IMR-90 (cell line): ENCODE data around the gene VMAC. TPM values are rescaled to one million over a fixed set of nuclear protein-coding genes. Genes with fewer than 3 reads are reported as not detected.

ENCODE experiments used
- ATAC-seq: fragments of 200-7000 bp; cut with Tn5 transposase; 2 replicates; pipeline ENCODE4 v1.9.1; 2020; ENCODE audit warnings: low read depth, mild to moderate bottlenecking, moderate library complexity
- BruUV-seq: library from RNA; stranded (reverse); fragments of 400-500 nt; replicated peaks from 2 replicates; lab custom pipeline; 2021; lab: Mats Ljungman, UMichigan
- CTCF ChIA-PET: fragments of 300-600 bp; formaldehyde crosslinking; extraction: SDS; loops from one replicate; lab custom pipeline; 2021; ENCODE audit warnings: antibody characterized with exemption; lab: Yijun Ruan, JAX
- POLR2A ChIA-PET: fragments of 300-600 bp; sonication (Branson Sonifier 250); formaldehyde crosslinking; loops from one replicate; lab custom pipeline; 2022; ENCODE audit warnings: antibody characterized with exemption; ENCODE audit not compliant: unreplicated experiment; lab: Charles Lee
- DNase-seq: peaks from one replicate; pipeline ENCODE4 v3.0.0; 2013
- H2AFZ ChIP-seq: replicated peaks from 2 replicates; pipeline ENCODE3; 2013; ENCODE audit warnings: low read length, mild to moderate bottlenecking; ENCODE audit not compliant: poor library complexity
- H2AK5ac ChIP-seq: 2 replicates; pipeline ENCODE4 v1.6.1; 2013; ENCODE audit warnings: low read depth, low read length, inconsistent platforms
- H2AK9ac ChIP-seq: replicated peaks from 2 replicates; pipeline ENCODE3; 2013; ENCODE audit warnings: mild to moderate bottlenecking, low read depth, low read length, moderate library complexity; ENCODE audit not compliant: poor library complexity
- H2BK120ac ChIP-seq: 2 replicates; pipeline ENCODE4 v1.6.1; 2013; ENCODE audit warnings: low read depth, low read length, inconsistent platforms
- H2BK15ac ChIP-seq: 3 replicates; pipeline ENCODE4 v1.6.1; 2013; ENCODE audit warnings: low read depth, low read length, inconsistent platforms
- H2BK20ac ChIP-seq: 2 replicates; pipeline ENCODE4 v1.6.1; 2013; ENCODE audit warnings: low read depth, mild to moderate bottlenecking, inconsistent platforms, low read length, moderate library complexity
- H2BK5ac ChIP-seq: 2 replicates; pipeline ENCODE4 v1.6.1; 2013; ENCODE audit warnings: mild to moderate bottlenecking, low read depth, low read length, inconsistent platforms; ENCODE audit not compliant: poor library complexity, severe bottlenecking
- H3K14ac ChIP-seq: replicated peaks from 2 replicates; pipeline ENCODE4 v1.6.1; 2013; ENCODE audit warnings: low read depth, low read length, inconsistent platforms
- H3K18ac ChIP-seq: 2 replicates; pipeline ENCODE4 v1.6.1; 2013; ENCODE audit warnings: low read depth, low read length, control low read depth
- H3K23ac ChIP-seq: 2 replicates; pipeline ENCODE4 v1.6.1; 2013; ENCODE audit warnings: low read depth, low read length, inconsistent platforms
- H3K27ac ChIP-seq: 2 replicates; pipeline ENCODE4 v1.5.1; 2013; ENCODE audit warnings: mild to moderate bottlenecking, control low read depth, low read length; ENCODE audit not compliant: insufficient read depth
- H3K27me3 ChIP-seq: 2 replicates; pipeline ENCODE4 v1.6.1; 2013; ENCODE audit warnings: low read length; ENCODE audit not compliant: control insufficient read depth, insufficient read depth
- H3K36me3 ChIP-seq: 2 replicates; pipeline ENCODE4 v1.6.1; 2013; ENCODE audit warnings: low read length, mixed read lengths; ENCODE audit not compliant: control insufficient read depth, insufficient read depth
- H3K4ac ChIP-seq: 2 replicates; pipeline ENCODE4 v1.6.1; 2013; ENCODE audit warnings: low read depth, low read length, inconsistent platforms
- H3K4me1 ChIP-seq: 2 replicates; pipeline ENCODE4 v1.6.1; 2013; ENCODE audit warnings: low read length, mixed read lengths; ENCODE audit not compliant: control insufficient read depth, insufficient read depth
- H3K4me2 ChIP-seq: 2 replicates; pipeline ENCODE4 v1.6.1; 2013; ENCODE audit warnings: low read depth, mild to moderate bottlenecking, control low read depth, low read length, moderate library complexity
- H3K4me3 ChIP-seq: 2 replicates; pipeline ENCODE4 v1.5.1; 2013; ENCODE audit warnings: low read depth, mild to moderate bottlenecking, control low read depth, low read length, moderate library complexity; ENCODE audit not compliant: insufficient read depth
- H3K56ac ChIP-seq: 2 replicates; pipeline ENCODE4 v1.6.1; 2013; ENCODE audit warnings: low read length, inconsistent platforms; ENCODE audit not compliant: insufficient read depth; ENCODE audit errors: extremely low read depth
- H3K79me1 ChIP-seq, 2 experiments: 2 replicates each; pipeline ENCODE4 v1.6.1; 2013; ENCODE audit warnings: low read length in 2 of 2, inconsistent platforms in 1 of 2, low read depth in 1 of 2
- H3K9ac ChIP-seq: 2 replicates; pipeline ENCODE4 v1.6.1; 2013; ENCODE audit warnings: low read depth, low read length, control low read depth
- H3K9me1 ChIP-seq: 2 replicates; pipeline ENCODE4 v1.6.1; 2013; ENCODE audit warnings: low read length, inconsistent platforms; ENCODE audit not compliant: insufficient read depth
- H3K9me3 ChIP-seq: 2 replicates; pipeline ENCODE4 v1.6.1; 2013; ENCODE audit warnings: low read length; ENCODE audit not compliant: control insufficient read depth, insufficient read depth
- H4K20me1 ChIP-seq: 2 replicates; pipeline ENCODE4 v1.6.1; 2013; ENCODE audit warnings: low read length, inconsistent platforms; ENCODE audit not compliant: insufficient read depth
- H4K5ac ChIP-seq: 2 replicates; pipeline ENCODE4 v1.6.1; 2013; ENCODE audit warnings: mild to moderate bottlenecking, low read depth, low read length, control low read depth
- H4K8ac ChIP-seq, 2 experiments: 2 replicates each; pipeline ENCODE4 v1.6.1; 2013; ENCODE audit warnings: low read depth in 2 of 2, low read length in 2 of 2, control low read depth in 1 of 2, inconsistent platforms in 1 of 2
- H4K91ac ChIP-seq: 2 replicates; pipeline ENCODE4 v1.6.1; 2013; ENCODE audit warnings: low read depth, low read length, inconsistent platforms; ENCODE audit not compliant: insufficient read depth
- BHLHE40 ChIP-seq: fragments of 150-350 bp; IDR thresholded peaks from 2 replicates; pipeline ENCODE4 v1.6.1; 2016; ENCODE audit warnings: mild to moderate bottlenecking, low read depth, low read length
- CEBPB ChIP-seq: IDR thresholded peaks from 2 replicates; pipeline ENCODE4 v1.6.1; 2012; ENCODE audit warnings: low read depth, low read length, improper control_type of control experiment
- CHD1 ChIP-seq: IDR thresholded peaks from 2 replicates; pipeline ENCODE4 v1.6.1; 2012; ENCODE audit warnings: low read depth, low read length, improper control_type of control experiment
- CTCF ChIP-seq: conservative IDR thresholded peaks from 2 replicates; pipeline ENCODE4 v1.5.1; 2012; ENCODE audit warnings: mild to moderate bottlenecking, low read depth, low read length, improper control_type of control experiment
- FOS ChIP-seq: fragments of 150-350 bp; IDR thresholded peaks from 2 replicates; pipeline ENCODE4 v1.6.1; 2016; ENCODE audit warnings: low read depth, low read length
- MAFK ChIP-seq: IDR thresholded peaks from 2 replicates; pipeline ENCODE4 v1.6.1; 2012; ENCODE audit warnings: low read depth, low read length, improper control_type of control experiment
- MAZ ChIP-seq: IDR thresholded peaks from 2 replicates; pipeline ENCODE4 v1.6.1; 2012; ENCODE audit warnings: low read depth, mild to moderate bottlenecking, low read length, improper control_type of control experiment, moderate library complexity, borderline replicate concordance
- MXI1 ChIP-seq: IDR thresholded peaks from 2 replicates; pipeline ENCODE4 v1.6.1; 2012; ENCODE audit warnings: low read depth, mild to moderate bottlenecking, low read length, moderate library complexity, borderline replicate concordance
- NFE2L2 ChIP-seq: fragments of 150-350 bp; IDR thresholded peaks from 2 replicates; pipeline ENCODE4 v1.6.1; 2016; ENCODE audit warnings: low read depth, mild to moderate bottlenecking, low read length
- POLR2A ChIP-seq: IDR thresholded peaks from 2 replicates; pipeline ENCODE4 v1.6.1; 2012; ENCODE audit warnings: mild to moderate bottlenecking, low read depth, low read length
- RAD21 ChIP-seq: IDR thresholded peaks from 2 replicates; pipeline ENCODE4 v1.6.1; 2012; ENCODE audit warnings: low read length, improper control_type of control experiment
- RCOR1 ChIP-seq: IDR thresholded peaks from 2 replicates; pipeline ENCODE4 v1.6.1; 2012; ENCODE audit warnings: mild to moderate bottlenecking, low read length, improper control_type of control experiment; ENCODE audit not compliant: insufficient replicate concordance
- RFX5 ChIP-seq: IDR thresholded peaks from 2 replicates; pipeline ENCODE4 v1.8.0; 2012; ENCODE audit warnings: low read depth, mild to moderate bottlenecking, low read length, moderate library complexity
- SMC3 ChIP-seq: fragments of 150-350 bp; IDR thresholded peaks from 2 replicates; pipeline ENCODE4 v1.6.1; 2016; ENCODE audit warnings: low read depth, mild to moderate bottlenecking, antibody characterized with exemption, low read length, moderate library complexity
- WGBS, 2 experiments: methylation state at CpG; one replicate each; pipeline versions ENCODE4 v1.1.5 to v1.1.7; 2013; ENCODE audit warnings: missing lambda C conversion rate in 2 of 2; ENCODE audit not compliant: insufficient read length in 1 of 2; ENCODE audit errors: extremely low coverage in 2 of 2; 5-methylcytosine and 5-hydroxymethylcytosine counted together
- dilution Hi-C: fragments of 300-500 bp; cut with HindIII; formaldehyde crosslinking; loops from one replicate; pipeline ENCODE4 v1.14.3; 2018; ENCODE audit warnings: low sequenced_read_pairs; ENCODE audit not compliant: unreplicated experiment
- in situ Hi-C: fragments of 300-500 bp; cut with MboI; formaldehyde crosslinking; loops from 3 replicates; pipeline ENCODE4 v1.14.3; 2019; ENCODE audit warnings: low sequenced_read_pairs, inconsistent platforms, mixed read lengths
- intact Hi-C: fragments of 100-400 bp; cut with micrococcal nuclease; formaldehyde crosslinking; loops from 2 replicates; pipeline ENCODE4 v1.10.0; 2022
- polyA plus RNA-seq, 3 experiments: library from polyadenylated mRNA; depleted of rRNA; stranded (reverse); fragments of >200 nt; gene quantifications; 2 replicates each; pipeline ENCODE4 v1.2.3, GENCODE V29; 2012; ENCODE audit warnings: low replicate concordance in 1 of 3
- total RNA-seq: library from RNA; depleted of rRNA; stranded (reverse); fragments of >200 nt; gene quantifications from 2 replicates; pipeline ENCODE4 v1.2.3, GENCODE V29; 2012
- TF ChIP-seq, protein P1 (sequence below): fragments of 150-350 bp; IDR thresholded peaks from 2 replicates; pipeline ENCODE4 v1.6.1; 2017; ENCODE audit warnings: mild to moderate bottlenecking, antibody characterized with exemption, low read length, low read depth
- TF ChIP-seq, protein P2 (sequence below): fragments of 150-350 bp; IDR thresholded peaks from 2 replicates; pipeline ENCODE4 v1.6.1; 2016; ENCODE audit warnings: low read depth, mild to moderate bottlenecking, low read length, moderate library complexity, borderline replicate concordance

Gene VMAC
- total and polyA plus RNA-seq, 2 of the 4 experiments (the other 2 are of a cell fraction): 1.4 to 3.1 TPM

- Histone ChIP-seq H4K91ac (no peak overlapping the region), H3K27me3 (no peaks in the 10 kb centered on the region), H3K4me2 (no peak overlapping the region), H3K27ac (no peak overlapping the region), H2BK5ac (no peak overlapping the region), H3K9ac (no peak overlapping the region), H3K4me1 (peaks cover 13% of the 10 kb centered on the region), H3K36me3 (peaks cover 20% of the 10 kb centered on the region; the same call in 1 of the 2 replicates), H3K9me3 (no peaks in the 10 kb centered on the region), H3K56ac (no peak overlapping the region), H3K79me1 (peaks cover 7 to 17% of the 10 kb centered on the region in 2 experiments; a peak in 3 of 4 replicates), H2AK5ac (no peak overlapping the region), H2BK20ac (no peak overlapping the region), H2BK120ac (no peak overlapping the region), H4K8ac (no peak overlapping the region), H3K4ac (no peak overlapping the region), H3K9me1 (0 out of 2 replicates have a peak, but pooled peaks cover under 1% of the 10 kb centered on the region), H4K20me1 (peaks cover 28% of the 10 kb centered on the region), H3K14ac (no peak overlapping the region), H3K23ac (no peak overlapping the region), H2BK15ac (no peak overlapping the region), H2AK9ac (no peak overlapping the region), H4K5ac (no peak overlapping the region), H2AFZ (no peak overlapping the region), H3K18ac (no peak overlapping the region), H3K4me3 (no peak overlapping the region)
- TF ChIP-seq, protein P1, sequence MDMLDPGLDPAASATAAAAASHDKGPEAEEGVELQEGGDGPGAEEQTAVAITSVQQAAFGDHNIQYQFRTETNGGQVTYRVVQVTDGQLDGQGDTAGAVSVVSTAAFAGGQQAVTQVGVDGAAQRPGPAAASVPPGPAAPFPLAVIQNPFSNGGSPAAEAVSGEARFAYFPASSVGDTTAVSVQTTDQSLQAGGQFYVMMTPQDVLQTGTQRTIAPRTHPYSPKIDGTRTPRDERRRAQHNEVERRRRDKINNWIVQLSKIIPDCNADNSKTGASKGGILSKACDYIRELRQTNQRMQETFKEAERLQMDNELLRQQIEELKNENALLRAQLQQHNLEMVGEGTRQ: no peak
- TF ChIP-seq FOS (no peak), CEBPB (no peak), POLR2A (no peak), NFE2L2 (no peak), BHLHE40 (no peak), MAZ (no peak), RFX5 (no peak), RCOR1 (no peak), MAFK (no peak), MXI1 (no peak), CTCF (no peak), SMC3 (no peak), RAD21 (no peak), CHD1 (no peak)
- TF ChIP-seq, protein P2, sequence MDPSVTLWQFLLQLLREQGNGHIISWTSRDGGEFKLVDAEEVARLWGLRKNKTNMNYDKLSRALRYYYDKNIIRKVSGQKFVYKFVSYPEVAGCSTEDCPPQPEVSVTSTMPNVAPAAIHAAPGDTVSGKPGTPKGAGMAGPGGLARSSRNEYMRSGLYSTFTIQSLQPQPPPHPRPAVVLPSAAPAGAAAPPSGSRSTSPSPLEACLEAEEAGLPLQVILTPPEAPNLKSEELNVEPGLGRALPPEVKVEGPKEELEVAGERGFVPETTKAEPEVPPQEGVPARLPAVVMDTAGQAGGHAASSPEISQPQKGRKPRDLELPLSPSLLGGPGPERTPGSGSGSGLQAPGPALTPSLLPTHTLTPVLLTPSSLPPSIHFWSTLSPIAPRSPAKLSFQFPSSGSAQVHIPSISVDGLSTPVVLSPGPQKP: no peak
- 92% methylated on average over 10 of the region's 28 CpGs; no CpG with 5 or more reads in 1 of the 2 experiments for WGBS, 2 experiments
- no peak for ATAC-seq
- in situ Hi-C loops: loop anchor here (5.0 kb wide), 1 partner anchor 93 kb away; no protein-coding TSS in a partner anchor
- no peak for DNase-seq
- ChIA-PET CTCF (no interaction called here), POLR2A (no interaction called here)
- no TSS peak for BruUV-seq
- dilution Hi-C loops: no loop called here
- intact Hi-C loops: loop anchor here (5.0 kb wide), 1 partner anchor 68 kb away; no protein-coding TSS in a partner anchor
Observed at GRCh38 chr19:5894704-5895349, 9.8 kb upstream of the VMAC start.
